ENCODE results near the gene NRN1L.

The NRN1L gene

DNA sequence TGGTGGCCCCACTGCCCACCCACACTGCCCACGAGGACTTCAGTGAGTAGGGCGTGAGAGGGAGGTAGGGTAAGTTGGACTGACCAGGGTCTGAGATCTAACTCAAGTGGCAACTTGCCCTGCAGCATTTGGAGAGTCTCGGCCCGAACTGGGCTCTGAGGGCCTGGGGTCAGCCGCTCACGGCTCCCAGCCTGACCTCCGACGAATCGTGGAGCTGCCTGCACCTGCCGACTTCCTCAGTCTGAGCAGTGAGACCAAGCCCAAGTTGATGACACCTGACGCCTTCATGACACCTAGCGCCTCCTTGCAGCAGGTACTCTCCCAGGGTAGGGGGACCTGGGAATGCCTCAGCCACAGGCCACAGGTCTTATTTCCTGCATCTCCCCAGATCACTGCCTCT is 5.2 kb upstream of the NRN1L start:
- Histone ChIP-seq H3K27me3 (ENCODE audit: control insufficient read depth, insufficient read depth, low read length) (no peaks in the 10 kb centered on the region), H3K9me3 (ENCODE audit: control insufficient read depth, low read length) (no peaks in the 10 kb centered on the region), H3K9ac (ENCODE audit: low read length) (no peak overlapping the region), H3K4me1 (ENCODE audit: control insufficient read depth, insufficient read depth, low read length) (peaks cover 19% of the 10 kb centered on the region), H3K4me3 (ENCODE audit: low read length) (no peak overlapping the region), H3K36me3 (ENCODE audit: control insufficient read depth, insufficient read depth, low read length) (peaks cover 53% of the 10 kb centered on the region)

DNA sequence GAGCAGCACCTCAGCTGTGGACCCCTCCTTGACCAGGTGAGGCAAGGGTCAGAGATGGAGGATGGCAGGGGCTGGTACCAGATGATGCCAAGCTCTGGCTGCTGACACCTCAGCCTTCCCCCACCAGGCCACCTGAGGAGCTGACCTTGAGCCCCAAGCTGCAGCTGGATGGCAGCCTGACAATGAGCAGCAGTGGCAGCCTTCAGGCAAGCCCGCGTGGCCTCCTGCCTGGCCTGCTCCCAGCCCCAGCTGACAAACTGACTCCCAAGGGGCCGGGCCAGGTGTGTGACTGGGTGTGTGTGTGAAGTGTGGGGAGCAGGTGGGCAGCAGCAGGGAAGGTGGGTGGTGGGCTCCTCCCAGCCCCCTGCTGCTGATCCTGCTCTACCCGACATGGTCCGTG is 4.7 kb upstream of the NRN1L start:
- peaks cover 53% of the 10 kb centered on the region for H3K36me3 ChIP-seq (ENCODE audit: control insufficient read depth, insufficient read depth, low read length)
- H3K9me3 ChIP-seq (ENCODE audit: control insufficient read depth, low read length): no peaks in the 10 kb centered on the region
- no peak overlapping the region for H3K9ac ChIP-seq (ENCODE audit: low read length)
- H3K4me1 ChIP-seq (ENCODE audit: control insufficient read depth, insufficient read depth, low read length): peaks cover 15% of the 10 kb centered on the region
- no peaks in the 10 kb centered on the region for H3K27me3 ChIP-seq (ENCODE audit: control insufficient read depth, insufficient read depth, low read length)
- H3K4me3 ChIP-seq (ENCODE audit: low read length): no peak overlapping the region

DNA sequence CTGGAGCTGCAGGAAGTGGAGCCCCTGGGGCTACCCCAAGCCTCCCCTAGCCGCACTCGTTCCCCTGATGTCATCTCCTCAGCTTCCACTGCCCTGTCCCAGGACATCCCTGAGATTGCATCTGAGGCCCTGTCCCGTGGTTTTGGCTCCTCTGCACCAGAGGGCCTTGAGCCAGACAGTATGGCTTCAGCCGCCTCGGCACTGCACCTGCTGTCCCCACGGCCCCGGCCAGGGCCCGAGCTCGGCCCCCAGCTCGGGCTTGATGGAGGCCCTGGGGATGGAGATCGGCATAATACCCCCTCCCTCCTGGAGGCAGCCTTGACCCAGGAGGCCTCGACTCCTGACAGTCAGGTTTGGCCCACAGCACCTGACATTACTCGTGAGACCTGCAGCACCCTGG is 4.1 kb upstream of the NRN1L start:
- peaks cover 53% of the 10 kb centered on the region for H3K36me3 ChIP-seq (ENCODE audit: control insufficient read depth, insufficient read depth, low read length)
- H3K27me3 ChIP-seq (ENCODE audit: control insufficient read depth, insufficient read depth, low read length): no peaks in the 10 kb centered on the region
- no peaks in the 10 kb centered on the region for H3K9me3 ChIP-seq (ENCODE audit: control insufficient read depth, low read length)
- H3K9ac ChIP-seq (ENCODE audit: low read length): no peak overlapping the region
- H3K4me3 ChIP-seq (ENCODE audit: low read length): no peak overlapping the region
- H3K4me1 ChIP-seq (ENCODE audit: control insufficient read depth, insufficient read depth, low read length): peaks cover 10% of the 10 kb centered on the region

DNA sequence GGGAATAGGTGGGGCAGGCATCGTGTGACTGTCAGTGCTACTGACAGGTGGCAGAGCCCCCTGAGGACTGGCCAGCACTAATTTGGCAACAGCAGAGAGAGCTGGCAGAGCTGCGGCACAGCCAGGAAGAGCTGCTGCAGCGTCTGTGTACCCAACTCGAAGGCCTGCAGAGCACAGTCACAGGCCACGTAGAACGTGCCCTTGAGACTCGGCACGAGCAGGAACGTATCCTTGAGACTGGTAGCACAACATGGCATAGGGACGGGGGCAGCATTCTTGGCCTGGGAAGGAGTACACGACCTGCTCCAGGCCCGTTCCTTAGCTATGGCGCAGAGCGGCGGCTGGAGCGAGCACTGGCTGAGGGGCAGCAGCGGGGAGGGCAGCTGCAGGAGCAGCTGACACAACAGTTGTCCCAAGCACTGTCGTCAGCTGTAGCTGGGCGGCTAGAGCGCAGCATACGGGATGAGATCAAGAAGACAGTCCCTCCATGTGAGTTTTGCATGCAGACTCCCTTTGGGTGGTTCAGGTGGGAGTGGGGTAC is 3.0 kb upstream of the NRN1L start:
- peaks cover 52% of the 10 kb centered on the region for H3K36me3 ChIP-seq (ENCODE audit: control insufficient read depth, insufficient read depth, low read length)

DNA sequence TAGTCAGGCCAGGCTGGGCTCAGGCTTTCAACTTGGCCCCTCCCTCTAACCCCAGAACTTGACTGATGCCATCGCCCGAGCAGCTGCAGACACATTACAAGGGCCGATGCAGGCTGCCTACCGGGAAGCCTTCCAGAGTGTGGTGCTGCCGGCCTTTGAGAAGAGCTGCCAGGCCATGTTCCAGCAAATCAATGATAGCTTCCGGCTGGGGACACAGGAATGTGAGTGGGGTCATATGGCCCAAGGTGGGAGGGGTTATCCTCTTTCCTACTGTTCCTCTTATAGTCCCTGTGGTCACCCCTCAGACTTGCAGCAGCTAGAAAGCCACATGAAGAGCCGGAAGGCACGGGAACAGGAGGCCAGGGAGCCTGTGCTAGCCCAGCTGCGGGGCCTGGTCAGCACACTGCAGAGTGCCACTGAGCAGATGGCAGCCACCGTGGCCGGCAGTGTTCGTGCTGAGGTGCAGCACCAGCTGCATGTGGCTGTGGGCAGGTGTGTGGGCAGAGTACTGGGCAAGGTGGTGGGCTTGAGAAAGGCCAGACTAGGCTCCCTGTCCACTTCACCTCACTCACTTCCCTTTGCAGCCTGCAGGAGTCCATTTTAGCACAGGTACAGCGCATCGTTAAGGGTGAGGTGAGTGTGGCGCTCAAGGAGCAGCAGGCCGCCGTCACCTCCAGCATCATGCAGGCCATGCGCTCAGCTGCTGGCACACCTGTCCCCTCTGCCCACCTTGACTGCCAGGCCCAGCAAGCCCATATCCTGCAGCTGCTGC is 2.1 kb upstream of the NRN1L start:
- Histone ChIP-seq H3K4me1 (ENCODE audit: control insufficient read depth, insufficient read depth, low read length) (peaks cover 10% of the 10 kb centered on the region), H3K27me3 (ENCODE audit: control insufficient read depth, insufficient read depth, low read length) (no peaks in the 10 kb centered on the region), H3K4me3 (ENCODE audit: low read length) (no peak overlapping the region), H3K9ac (ENCODE audit: low read length) (no peak overlapping the region), H3K9me3 (ENCODE audit: control insufficient read depth, low read length) (no peaks in the 10 kb centered on the region), H3K36me3 (ENCODE audit: control insufficient read depth, insufficient read depth, low read length) (peaks cover 48% of the 10 kb centered on the region)

More for the DNA sequence above, 3.0 kb upstream of the NRN1L start:
- Histone ChIP-seq H3K9me3 (ENCODE audit: control insufficient read depth, low read length) (no peaks in the 10 kb centered on the region), H3K27me3 (ENCODE audit: control insufficient read depth, insufficient read depth, low read length) (no peaks in the 10 kb centered on the region), H3K4me1 (ENCODE audit: control insufficient read depth, insufficient read depth, low read length) (peaks cover 10% of the 10 kb centered on the region), H3K4me3 (ENCODE audit: low read length) (no peak overlapping the region), H3K9ac (ENCODE audit: low read length) (no peak overlapping the region)

DNA sequence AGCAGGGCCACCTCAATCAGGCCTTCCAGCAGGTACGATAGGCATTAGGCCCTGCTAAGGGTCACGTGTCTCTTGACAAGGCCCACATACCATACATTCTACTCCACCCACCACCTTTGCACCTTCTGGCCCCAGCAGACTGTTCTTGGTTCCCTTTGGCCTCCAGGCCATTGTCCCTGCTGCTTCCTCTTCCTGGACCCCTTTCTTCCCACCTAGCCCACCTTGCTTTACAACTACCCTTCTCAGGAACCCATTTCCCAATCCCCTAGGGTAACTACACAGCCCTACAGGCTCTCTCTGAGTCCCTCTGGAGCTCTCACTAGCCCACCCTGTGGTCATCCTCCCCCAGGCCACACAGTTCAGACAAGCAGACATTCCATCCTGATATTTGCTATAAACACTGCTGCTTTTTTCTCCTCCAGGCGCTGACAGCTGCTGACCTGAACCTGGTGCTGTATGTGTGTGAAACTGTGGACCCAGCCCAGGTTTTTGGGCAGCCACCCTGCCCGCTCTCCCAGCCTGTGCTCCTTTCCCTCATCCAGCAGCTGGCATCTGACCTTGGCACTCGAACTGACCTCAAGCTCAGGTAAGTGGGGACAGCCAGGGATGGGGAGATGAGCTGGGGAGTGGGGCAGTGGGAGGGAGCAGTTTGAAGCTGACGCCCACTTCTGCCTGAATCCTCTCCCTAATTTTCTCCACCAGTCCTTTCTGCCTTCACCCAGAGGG is 1.4 kb upstream of the NRN1L start:
- H3K36me3 ChIP-seq (ENCODE audit: control insufficient read depth, insufficient read depth, low read length): peaks cover 44% of the 10 kb centered on the region
- no peaks in the 10 kb centered on the region for H3K9me3 ChIP-seq (ENCODE audit: control insufficient read depth, low read length)
- H3K4me1 ChIP-seq (ENCODE audit: control insufficient read depth, insufficient read depth, low read length): peaks cover 10% of the 10 kb centered on the region
- no peak overlapping the region for H3K9ac ChIP-seq (ENCODE audit: low read length)
- H3K27me3 ChIP-seq (ENCODE audit: control insufficient read depth, insufficient read depth, low read length): no peaks in the 10 kb centered on the region
- no peak overlapping the region for H3K4me3 ChIP-seq (ENCODE audit: low read length)

DNA sequence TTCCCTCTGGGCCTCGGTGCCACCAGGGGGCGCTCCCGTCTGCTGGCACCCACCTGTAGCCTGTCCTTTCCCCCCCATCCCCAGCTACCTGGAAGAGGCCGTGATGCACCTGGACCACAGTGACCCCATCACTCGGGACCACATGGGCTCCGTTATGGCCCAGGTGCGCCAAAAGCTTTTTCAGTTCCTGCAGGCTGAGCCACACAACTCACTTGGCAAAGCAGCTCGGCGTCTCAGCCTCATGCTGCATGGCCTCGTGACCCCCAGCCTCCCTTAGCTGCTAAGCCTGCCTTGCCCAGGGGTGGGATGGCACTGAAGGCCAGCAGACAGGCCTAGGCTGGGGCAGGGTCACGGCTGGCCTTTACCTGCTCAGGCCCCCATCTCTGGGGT is 818 bp upstream of the NRN1L start:
- H3K9ac ChIP-seq (ENCODE audit: low read length): no peak overlapping the region
- peaks cover 10% of the 10 kb centered on the region for H3K4me1 ChIP-seq (ENCODE audit: control insufficient read depth, insufficient read depth, low read length)
- no peak overlapping the region for H3K4me3 ChIP-seq (ENCODE audit: low read length)
- H3K9me3 ChIP-seq (ENCODE audit: control insufficient read depth, low read length): no peaks in the 10 kb centered on the region
- H3K36me3 ChIP-seq (ENCODE audit: control insufficient read depth, insufficient read depth, low read length): peaks cover 44% of the 10 kb centered on the region
- no peaks in the 10 kb centered on the region for H3K27me3 ChIP-seq (ENCODE audit: control insufficient read depth, insufficient read depth, low read length)

DNA sequence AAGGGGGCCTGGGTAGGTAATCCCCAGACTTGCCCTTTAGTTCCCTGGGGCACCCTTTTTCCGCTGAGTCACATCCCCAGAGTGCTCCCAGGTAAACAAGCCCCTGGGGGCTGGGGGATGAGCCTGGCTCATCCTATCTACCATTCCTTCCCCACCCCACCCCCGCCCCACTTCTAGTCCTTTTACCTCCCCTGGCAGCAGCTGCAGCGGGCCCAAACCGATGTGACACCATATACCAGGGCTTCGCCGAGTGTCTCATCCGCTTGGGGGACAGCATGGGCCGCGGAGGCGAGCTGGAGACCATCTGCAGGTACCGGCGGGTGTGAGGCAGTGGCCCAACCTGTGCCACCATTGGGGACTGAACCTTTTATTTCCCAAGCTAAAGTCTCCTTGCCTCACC is 860 bp downstream of the NRN1L start:
- Histone ChIP-seq H3K4me1 (ENCODE audit: control insufficient read depth, insufficient read depth, low read length) (peaks cover 10% of the 10 kb centered on the region), H3K9ac (ENCODE audit: low read length) (no peak overlapping the region), H3K9me3 (ENCODE audit: control insufficient read depth, low read length) (no peaks in the 10 kb centered on the region), H3K27me3 (ENCODE audit: control insufficient read depth, insufficient read depth, low read length) (no peaks in the 10 kb centered on the region), H3K36me3 (ENCODE audit: control insufficient read depth, insufficient read depth, low read length) (peaks cover 29% of the 10 kb centered on the region), H3K4me3 (ENCODE audit: low read length) (no peak overlapping the region)

DNA sequence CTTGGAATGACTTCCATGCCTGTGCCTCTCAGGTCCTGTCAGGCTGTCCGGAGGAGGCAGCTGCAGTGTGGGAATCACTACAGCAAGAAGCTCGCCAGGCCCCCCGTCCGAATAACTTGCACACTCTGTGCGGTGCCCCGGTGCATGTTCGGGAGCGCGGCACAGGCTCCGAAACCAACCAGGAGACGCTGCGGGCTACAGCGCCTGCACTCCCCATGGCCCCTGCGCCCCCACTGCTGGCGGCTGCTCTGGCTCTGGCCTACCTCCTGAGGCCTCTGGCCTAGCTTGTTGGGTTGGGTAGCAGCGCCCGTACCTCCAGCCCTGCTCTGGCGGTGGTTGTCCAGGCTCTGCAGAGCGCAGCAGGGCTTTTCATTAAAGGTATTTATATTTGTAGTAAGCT is 1.3 kb downstream of the NRN1L start:
- H3K27me3 ChIP-seq (ENCODE audit: control insufficient read depth, insufficient read depth, low read length): no peaks in the 10 kb centered on the region
- no peaks in the 10 kb centered on the region for H3K9me3 ChIP-seq (ENCODE audit: control insufficient read depth, low read length)
- no peak overlapping the region for H3K9ac ChIP-seq (ENCODE audit: low read length)
- H3K36me3 ChIP-seq (ENCODE audit: control insufficient read depth, insufficient read depth, low read length): peaks cover 25% of the 10 kb centered on the region
- peaks cover 10% of the 10 kb centered on the region for H3K4me1 ChIP-seq (ENCODE audit: control insufficient read depth, insufficient read depth, low read length)
- H3K4me3 ChIP-seq (ENCODE audit: low read length): no peak overlapping the region

DNA sequence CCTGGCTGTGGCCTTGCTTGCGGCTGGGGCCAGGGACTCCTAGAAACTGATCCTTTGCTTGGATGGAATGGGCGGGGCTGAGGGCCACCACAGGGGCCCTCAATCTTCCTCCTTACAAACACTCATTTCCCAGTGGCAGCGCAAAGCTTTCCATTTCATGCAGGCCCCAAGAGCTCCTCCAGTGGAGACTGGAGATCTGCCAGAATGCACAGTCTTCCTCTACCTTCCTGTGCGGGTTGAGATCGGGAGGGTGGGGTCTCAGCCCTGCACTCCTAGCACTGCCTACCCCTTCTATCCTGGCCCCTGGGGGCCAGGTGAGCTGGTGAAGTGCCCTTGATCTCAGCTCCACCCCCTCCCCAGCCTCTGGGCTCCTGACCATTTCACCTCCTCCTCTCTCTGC is 1.7 kb downstream of the NRN1L start:
- peaks cover 10% of the 10 kb centered on the region for H3K4me1 ChIP-seq (ENCODE audit: control insufficient read depth, insufficient read depth, low read length)
- peaks cover 21% of the 10 kb centered on the region for H3K36me3 ChIP-seq (ENCODE audit: control insufficient read depth, insufficient read depth, low read length)
- no peaks in the 10 kb centered on the region for H3K9me3 ChIP-seq (ENCODE audit: control insufficient read depth, low read length)
- H3K9ac ChIP-seq (ENCODE audit: low read length): no peak overlapping the region
- H3K4me3 ChIP-seq (ENCODE audit: low read length): no peak overlapping the region
- H3K27me3 ChIP-seq (ENCODE audit: control insufficient read depth, insufficient read depth, low read length): no peaks in the 10 kb centered on the region

DNA sequence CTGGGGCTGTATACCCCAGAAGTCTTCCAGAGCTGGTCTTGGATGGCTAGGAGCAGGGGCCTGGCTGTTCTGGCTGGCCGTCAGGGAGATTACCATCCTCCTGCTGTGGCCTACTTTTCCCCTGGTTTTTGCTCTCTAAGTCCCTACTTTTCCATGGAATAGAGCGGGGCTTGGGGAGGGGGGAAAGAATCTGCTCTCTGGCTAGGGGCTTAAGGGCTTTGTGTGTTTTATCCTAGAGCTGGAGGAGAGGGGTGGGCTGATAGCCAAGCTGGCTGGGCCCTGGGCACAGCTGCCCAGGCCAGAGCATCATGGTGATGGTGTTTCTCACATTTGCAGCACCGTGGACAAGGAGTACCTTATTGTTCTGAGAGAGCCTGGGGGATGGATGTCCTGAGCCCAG is 3.6 kb downstream of the NRN1L start:
- Histone ChIP-seq H3K36me3 (ENCODE audit: control insufficient read depth, insufficient read depth, low read length) (peaks cover 6% of the 10 kb centered on the region), H3K9me3 (ENCODE audit: control insufficient read depth, low read length) (no peaks in the 10 kb centered on the region), H3K4me3 (ENCODE audit: low read length) (no peak overlapping the region), H3K9ac (ENCODE audit: low read length) (no peak overlapping the region), H3K27me3 (ENCODE audit: control insufficient read depth, insufficient read depth, low read length) (no peaks in the 10 kb centered on the region), H3K4me1 (ENCODE audit: control insufficient read depth, insufficient read depth, low read length) (peaks cover 4% of the 10 kb centered on the region)

DNA sequence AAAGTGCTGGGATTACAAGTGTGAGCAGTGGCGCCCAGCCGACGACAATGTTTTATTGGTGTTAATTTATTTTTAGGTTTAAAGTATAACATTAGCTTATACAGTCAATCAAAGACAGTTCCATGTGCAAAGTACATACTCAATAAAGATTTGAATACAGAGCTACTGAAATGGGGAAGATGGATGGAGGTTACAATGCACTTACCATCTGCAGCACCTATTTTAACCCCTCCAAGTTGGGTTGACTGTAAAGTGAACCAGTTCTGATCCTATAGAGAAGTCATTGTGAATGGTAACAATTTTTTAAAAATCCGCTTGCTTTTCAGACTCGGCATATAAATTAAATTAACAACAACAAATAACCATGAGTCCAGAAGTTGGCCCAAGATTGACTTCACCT is 7.7 kb downstream of the NRN1L start:
- H3K27me3 ChIP-seq (ENCODE audit: control insufficient read depth, insufficient read depth, low read length): no peaks in the 10 kb centered on the region
- H3K36me3 ChIP-seq (ENCODE audit: control insufficient read depth, insufficient read depth, low read length): no peaks in the 10 kb centered on the region
- H3K4me1 ChIP-seq (ENCODE audit: control insufficient read depth, insufficient read depth, low read length): peaks cover 21% of the 10 kb centered on the region
- H3K9ac ChIP-seq (ENCODE audit: low read length): peak overlapping the region; percentile 64
- H3K4me3 ChIP-seq (ENCODE audit: low read length): peak overlapping the region; percentile 33
- H3K9me3 ChIP-seq (ENCODE audit: control insufficient read depth, low read length): no peaks in the 10 kb centered on the region

All from mucosa of stomach (tissue), 1 donor.